HG03558 (cell line): ENCODE data around the gene GPR143.

Source experiments
- ATAC-seq: cut with Tn5 transposase; IDR thresholded peaks from one replicate; pipeline ENCODE4 v1.9.1; 2021; ENCODE audit warnings: moderate number of reproducible peaks; ENCODE audit not compliant: unreplicated experiment; ENCODE audit errors: extremely low read depth

Gene GPR143

DNA sequence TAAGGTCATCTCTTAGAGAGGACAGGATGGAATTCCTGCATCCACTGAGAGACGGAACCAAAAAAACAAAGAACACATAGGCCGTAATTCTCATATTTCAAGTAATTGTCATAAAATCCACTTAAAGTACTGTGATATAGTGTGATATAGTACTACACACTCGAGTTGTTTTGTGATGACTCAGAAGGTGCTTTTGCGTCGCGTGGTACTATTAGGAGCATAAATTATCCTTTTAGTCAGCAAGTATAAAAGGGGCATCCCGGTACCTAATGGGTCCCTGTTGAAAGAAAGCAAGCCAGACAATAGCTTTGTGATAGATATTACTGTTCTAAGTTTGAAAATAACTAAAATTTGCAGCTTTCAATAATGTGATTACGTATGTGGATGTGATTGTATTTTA lies 55.3 kb downstream of the GPR143 start:
- ATAC-seq = no peak

DNA sequence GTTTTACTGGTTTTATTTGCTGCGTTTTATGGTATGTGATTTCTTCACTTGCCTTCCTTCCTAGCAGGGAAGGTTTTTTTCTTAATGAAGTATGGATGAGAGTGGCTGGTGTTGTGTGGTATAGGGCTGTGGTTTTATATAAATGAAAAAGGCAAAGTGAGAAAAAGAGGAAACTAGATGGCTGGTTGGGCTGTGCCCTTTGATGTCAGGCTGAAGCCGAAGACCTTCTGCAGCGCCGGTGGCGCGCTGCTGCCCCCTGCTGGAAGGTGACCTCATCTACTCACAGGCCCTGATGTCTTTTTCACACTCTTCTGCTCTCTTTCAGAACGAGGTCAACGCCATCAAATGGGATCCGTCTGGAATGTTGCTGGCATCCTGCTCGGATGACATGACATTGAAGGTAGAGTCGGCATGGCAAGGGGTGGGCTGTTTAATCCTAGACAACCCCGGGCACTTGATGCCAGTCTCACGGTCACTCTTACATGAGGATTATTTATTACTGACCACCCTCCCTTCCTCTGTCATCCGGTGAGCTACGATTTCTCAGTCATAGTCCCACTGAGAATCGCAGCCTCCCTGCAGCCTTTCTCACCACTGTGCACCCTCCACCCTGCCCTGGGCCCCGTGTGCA lies 56.6 kb downstream of the GPR143 start:
- peak; percentile 91 for ATAC-seq

DNA sequence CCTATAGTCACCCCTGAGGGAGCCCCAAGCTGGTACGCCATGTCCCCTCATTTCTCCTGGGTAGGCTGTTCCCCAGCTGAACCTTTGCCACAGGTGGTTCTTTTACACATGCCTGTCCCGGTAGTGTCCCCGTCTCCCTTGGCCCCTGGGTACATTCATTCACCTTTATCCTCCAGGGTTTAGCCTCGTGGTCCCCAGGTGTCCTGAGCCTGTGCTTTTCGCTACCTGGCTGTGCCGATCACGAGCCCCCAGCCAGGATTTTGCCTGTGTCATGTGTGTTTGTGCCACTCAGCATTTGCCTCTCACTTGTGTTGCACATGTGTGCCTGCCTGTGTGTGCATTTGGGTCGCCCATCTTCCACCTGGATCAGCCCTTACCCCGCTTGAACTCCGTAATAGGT lies 57.6 kb downstream of the GPR143 start:
- ATAC-seq = no peak

DNA sequence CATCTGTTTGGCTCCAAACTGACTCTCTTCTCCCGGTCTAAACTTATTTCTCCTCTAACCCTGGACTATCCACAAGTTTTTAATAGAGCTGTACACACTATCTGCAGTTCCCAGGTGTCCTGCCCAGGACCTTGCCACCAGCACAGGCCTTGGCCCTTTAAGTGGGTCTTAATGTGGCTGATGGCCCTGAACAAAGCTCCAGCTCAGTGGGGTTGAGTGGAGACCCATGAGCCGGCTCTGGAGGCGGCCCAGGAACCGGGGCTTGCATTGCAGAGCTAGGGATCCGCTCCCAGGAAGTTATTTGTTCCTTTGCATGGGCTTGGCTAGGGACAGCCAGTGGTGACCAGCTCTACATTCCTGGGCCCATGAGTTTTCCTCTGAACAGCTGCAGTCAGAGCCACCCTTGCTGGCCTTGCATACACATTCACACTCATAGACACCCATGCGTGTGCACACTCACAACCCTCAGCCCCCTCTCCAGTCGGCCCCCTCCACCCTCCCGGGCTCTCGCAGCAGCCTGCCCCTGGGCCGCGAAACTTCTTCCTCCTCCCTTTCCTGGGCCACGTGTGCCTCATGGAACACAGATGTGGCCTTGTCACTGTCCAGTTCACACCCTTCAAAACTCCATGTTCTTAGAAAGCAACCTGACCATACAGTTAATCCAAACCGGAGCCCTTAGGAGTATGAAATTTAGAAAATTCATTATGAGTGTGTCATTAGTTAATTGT lies 58.2 kb downstream of the GPR143 start:
- no peak for ATAC-seq

DNA sequence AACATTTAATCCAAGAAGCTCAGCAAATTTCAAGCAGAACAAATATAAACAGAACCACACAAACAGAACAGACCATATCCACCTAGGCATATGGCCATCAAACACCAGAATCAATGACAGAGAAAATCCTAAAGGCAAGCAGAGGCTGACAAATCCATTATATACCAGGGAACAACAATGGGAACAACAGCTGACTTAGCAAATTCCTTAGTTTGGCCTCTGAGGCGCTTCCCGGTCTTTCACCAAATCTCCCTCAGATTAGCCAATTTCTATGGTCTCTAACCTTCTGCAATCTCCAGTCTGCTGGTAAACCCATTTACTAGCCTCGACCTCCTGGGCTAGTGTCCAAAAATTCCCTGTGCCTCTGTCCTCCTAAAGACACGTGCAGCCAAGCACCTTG lies 59.2 kb downstream of the GPR143 start:
- ATAC-seq = no peak

DNA sequence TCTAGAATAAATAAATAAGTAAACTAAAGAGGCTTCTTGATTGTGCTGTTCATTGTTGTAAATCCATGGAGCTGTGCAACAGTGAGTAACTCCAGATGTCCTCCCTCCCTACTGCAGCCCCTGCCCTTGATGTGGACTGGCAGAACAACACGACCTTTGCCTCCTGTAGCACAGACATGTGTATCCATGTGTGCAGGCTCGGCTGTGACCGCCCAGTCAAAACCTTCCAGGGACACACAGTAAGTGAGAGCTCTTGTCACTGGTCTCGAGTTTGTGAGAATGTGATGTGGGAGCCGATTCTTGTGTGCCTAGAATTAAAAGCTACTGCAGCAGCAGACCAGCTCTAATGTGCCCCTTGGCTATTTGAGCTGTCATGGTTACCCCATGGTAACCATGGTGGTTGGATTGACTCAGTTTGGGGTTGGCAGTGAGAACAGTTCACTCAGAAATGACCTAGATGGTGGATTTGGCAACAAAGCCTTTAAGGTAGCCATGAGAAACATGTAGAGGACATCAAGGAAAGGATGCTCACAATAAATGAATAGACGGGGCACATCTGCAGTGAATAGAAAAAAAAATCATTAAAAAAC lies 60.7 kb downstream of the GPR143 start:
- no peak for ATAC-seq

DNA sequence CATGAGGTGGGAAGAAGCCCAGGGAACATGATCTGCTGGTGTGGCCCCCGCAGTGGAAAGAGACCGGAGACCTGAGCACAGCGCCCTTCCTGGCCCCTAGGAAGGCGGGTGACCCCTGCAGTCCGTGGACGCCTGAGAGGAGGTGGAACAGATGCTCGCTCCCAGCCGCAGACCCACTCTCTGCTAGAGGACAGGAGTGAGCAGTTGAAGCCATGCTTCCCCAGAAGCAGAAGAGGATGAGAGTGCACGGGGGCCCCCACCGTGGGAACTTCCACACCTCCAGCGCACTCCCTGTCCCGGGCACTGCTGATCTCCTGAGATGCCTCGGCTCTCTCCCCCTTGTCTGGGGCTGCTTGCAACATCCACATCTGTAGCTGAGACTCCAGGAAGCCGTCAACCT lies 62.2 kb downstream of the GPR143 start:
- no peak for ATAC-seq

DNA sequence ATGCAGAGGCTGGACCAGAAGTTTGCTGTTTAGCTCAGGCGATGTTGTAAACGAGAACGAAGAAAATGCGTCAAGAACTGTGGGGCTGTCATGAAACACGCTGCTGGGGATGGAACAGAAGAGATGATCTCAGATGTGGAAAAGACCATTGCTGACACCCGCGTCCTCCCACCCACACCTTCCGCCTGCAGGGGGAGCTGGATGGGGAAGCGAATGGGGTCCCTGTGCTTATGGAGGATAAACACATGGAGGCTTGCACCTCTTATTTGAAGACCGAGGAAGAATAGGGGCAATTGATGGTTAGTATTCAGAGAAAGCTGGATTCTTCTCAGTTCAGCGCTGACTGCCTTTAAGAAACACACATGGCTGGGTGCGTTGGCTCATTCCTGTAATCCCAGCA lies 63.9 kb downstream of the GPR143 start:
- no peak for ATAC-seq

DNA sequence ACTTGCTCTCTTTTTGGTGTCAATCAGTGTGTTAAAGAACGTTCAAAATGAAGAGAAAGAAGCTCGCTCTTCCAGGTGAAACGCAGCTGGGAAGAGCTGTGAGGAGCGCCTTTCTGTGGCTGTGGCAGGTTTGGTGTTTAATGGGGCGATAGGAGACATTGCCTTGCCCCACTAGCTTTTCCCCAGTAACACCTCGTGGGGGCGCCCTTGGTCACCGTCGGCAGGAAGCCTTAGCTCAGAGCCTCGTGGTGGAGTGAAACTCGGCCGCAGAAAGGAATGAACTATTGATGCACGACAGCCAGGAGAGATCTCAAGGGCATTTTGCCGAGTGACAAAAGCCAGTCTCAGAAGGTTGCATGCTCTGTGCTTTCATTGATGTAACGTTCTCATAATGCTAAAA lies 65.1 kb downstream of the GPR143 start:
- ATAC-seq = no peak

DNA sequence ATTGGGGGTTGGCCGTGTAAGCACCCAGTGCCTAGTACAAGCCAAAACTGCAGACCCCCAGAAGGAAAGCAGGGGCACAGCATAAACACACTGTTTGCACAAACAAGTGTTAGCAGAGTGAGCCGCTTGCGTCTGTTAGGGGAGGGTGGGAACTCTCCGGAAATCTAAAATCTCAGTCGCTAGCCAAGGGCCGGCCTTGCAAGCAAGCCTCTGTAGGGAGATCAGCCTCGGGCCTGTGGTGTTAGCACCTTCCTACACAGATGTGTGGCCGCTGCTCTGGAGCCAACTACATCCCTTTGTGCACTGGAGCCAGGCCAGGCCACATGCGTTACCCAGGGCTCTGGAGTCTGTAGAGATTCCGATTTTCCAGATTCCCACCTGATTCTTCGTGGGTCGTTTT lies 67.1 kb downstream of the GPR143 start:
- ATAC-seq = no peak

DNA sequence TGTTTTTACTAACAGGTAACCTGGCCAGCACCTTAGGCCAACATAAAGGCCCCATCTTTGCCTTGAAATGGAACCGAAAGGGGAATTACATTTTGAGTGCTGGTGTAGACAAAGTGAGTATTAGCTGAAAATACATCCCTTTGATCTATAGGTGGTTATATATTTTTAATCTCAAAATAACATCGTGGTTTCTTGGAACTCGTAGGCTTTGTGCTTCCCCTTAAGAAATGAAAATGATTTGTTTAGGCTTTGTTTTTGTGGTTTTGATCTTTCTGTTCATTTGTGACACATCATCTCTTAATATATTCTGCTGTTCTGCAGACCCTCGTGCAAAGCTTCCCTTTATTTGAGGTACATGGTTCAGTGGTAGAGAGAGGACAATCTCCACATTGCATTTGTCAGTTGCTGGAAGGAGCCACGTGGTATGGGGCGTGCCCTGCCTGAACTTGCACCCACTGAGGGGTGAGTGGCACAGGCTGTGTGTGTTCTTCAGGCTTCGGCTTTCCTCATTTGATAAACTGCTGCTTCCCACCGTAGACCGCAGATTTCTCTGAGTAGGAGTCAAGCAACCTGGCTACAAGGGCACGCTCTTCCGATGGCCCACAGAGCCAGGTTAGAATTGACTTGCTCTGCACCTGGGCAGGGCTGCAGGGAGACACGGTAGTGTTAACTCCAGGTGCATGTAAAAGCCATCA lies 72.2 kb downstream of the GPR143 start:
- ATAC-seq = no peak

DNA sequence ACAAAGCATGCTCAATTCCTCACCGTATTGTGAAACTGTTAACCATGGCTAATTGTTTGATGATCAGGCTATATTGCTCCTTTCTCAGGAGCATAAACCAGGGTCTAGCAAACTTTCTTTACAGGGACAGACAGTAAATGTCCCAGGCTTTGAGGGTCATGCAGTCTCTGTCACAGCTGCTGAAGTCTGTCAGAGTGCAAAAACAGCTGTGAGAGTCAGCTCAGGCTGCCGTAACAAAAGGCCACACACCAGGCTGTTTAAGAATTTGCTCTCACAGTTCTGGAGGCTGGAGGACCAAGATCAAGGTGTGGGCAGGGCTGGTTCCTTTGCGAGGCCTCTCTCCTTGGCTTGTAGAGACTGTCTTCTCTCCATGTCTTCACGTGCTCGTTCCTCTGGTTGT lies 75.6 kb downstream of the GPR143 start:
- no peak for ATAC-seq

DNA sequence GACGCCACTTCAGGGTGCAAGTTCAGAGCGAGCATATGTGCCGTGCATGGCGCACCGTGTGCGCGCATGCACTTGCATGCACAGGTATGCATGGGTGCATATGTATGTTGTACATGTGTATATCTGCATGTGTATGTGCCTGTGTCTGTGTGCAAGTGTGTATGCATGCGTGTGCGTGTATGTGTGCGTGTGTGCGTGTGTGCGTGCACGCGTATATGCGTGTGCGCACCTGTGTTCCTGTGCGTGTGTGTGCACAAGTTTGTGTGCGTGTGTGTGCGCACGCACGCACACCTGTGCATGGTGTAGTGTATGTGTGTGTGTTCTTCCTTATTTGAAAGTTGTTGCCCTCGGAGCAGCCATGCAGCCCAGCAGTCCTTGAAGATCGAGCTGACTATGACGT lies 76.8 kb downstream of the GPR143 start:
- ATAC-seq = no peak

DNA sequence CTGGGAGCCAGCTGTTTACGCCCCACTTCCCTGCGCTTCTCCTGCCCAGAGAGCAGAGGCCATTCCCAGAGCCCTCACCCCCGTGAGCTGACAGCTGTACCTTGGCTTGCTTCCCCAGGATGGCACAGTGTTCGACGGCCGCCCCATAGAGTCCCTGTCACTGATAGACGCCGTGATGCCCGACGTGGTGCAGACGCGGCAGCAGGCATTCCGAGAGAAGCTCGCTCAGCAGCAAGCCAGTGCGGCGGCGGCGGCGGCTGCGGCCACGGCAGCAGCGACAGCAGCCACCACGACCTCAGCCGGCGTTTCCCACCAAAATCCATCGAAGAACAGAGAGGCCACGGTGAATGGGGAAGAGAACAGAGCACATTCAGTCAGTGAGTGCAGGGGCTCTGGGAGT lies 77.7 kb downstream of the GPR143 start:
- no peak for ATAC-seq

DNA sequence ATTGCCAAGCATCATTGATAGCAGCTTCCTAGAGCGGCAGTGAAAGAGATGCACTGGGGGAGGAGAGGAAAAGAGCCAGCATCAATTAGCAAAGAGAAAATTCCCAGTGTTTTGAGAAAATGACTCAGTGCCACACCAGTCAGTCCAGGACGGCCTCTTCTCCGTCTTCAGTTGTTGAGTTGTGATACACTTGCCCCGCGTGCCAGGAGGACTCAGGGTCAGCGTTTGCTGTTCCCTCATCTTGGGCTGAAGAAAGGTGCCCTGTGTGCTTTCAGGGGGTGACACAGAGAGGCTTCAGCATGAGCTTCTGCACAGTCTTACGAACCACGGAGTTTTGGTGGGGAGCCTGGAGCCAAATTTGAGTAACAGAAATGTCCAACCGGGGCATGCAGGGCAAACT lies 82.3 kb downstream of the GPR143 start:
- no peak for ATAC-seq

DNA sequence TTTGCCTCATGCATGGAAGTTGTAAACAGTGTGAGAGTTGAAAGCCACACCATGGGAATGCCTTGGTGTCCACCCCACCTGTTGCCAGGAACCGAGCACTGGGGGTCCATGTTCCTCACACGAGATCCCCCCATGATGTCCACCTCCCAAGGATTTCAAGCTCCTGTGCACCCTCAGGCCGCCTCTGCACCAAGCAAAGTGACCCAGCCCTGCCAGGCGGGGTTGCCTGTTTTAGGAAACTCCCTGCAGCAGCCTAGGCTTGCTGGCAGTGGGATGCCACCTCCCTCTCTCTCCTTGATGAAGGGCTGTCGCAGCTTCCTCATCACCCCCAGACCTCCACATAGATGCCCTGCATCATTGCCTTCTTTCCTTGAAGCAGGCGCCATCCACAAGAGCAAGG lies 82.8 kb downstream of the GPR143 start:
- no peak for ATAC-seq

DNA sequence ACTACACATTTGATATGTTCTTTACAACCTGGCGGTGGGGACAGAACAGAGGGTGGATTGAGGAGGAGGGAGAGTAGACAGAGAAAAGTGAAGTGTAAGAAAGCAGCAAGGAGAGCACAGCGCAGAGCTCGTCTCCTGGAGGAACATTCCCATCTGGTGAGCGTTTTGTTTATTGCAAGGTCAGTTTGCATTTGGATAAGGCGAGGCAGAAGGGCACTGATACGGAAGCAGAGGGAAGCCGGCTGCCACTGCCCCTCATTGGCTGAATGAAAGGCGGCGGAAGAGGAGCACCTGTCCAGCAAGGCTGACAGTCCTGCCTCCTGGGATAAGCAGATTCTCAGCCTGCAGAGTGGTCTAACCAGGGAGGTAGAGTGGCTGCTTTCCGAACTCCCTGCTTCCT lies 83.2 kb downstream of the GPR143 start:
- ATAC-seq = no peak

DNA sequence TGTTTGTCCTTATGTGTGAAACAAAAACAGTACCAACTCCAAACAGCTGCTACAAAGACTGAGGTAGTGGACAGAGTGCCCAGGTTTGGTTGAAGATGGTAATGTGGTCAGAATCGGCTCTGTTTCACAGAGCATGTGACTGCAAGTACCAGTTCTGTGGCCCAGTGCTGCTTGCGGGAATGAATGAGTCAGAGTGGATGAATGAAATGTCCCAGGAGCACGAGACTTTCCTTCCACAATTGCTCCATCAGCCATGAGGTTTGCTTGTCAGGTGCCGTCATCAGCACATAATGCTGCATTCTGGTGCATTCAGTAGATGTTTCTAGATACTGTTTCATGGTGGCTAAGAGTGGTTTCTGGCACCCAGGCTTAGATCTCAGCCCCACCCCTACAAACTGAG lies 84.2 kb downstream of the GPR143 start:
- no peak for ATAC-seq

DNA sequence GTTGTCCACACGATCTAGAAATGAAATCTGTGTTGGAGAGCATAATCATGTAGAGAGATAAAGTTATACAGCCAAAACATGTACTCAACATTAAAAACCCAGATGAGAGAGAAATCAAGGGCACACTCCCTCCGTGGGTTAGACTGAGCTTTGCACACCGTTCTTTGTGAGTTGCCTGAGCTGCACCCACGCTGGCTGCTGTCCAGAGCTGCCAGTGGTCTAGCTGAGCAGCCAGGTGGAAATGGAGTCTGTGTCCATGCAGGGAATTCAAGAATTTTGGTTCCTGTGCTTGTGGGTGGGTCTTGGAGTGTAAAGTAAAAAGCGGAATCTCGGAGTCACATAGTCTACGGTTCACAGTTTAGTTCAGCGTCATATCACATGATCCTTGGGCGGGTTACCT lies 84.6 kb downstream of the GPR143 start:
- no peak for ATAC-seq

DNA sequence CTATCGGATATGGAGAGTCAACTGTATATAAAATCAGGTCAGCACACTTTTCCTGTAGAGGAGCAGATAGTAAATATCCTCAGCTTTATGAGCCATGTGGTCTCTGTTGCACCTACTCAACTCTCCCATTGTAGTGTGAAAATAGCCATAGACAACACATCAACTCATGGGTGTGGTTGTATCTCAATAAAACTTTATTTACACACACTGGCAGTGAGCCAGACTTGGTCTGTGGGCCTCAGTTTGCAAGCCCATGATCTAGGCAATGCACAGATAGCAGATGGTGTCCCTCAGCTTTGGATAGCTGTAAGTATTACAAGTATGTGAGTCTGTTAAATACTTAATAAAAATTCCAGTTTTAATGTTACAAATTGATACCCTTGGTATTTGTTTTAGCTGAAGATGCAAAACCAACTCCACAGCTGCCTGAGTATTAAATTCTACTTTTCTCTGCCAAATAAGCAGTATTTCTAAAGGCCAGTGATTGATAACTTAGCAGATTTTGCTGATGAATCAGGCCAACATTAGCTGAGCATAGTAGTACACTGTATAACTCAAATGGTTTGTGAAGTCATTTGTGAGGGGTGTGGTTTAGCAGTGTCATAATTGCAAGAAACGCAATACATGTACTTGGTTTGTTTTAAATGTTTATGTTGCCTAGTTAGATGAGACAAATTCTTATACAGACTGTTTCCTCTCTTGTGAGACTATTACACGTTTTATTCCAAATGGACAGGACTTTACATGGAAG lies 87.3 kb downstream of the GPR143 start:
- no peak for ATAC-seq
